Keratinocyte (primary cell): ENCODE data around the gene TMCC1.

Experiments used
- EZH2 ChIP-seq: IDR thresholded peaks from one replicate; pipeline ENCODE4 v1.6.1; 2012; ENCODE audit warnings: inconsistent platforms, mild to moderate bottlenecking, low read length, moderate library complexity
- TF ChIP-seq, protein P1 (sequence below), 3 experiments: IDR thresholded peaks in 1 of 3; conservative IDR thresholded peaks in 1 of 3; optimal IDR thresholded peaks in 1 of 3; 2 replicates in 2 of 3; 3 replicates in 1 of 3; pipeline versions ENCODE3 to v1.5.1; 2011; ENCODE audit warnings: low read length in 3 of 3, mild to moderate bottlenecking in 3 of 3, moderate library complexity in 2 of 3, control low read depth in 1 of 3, inconsistent platforms in 1 of 3; ENCODE audit not compliant: insufficient read depth in 2 of 3; ENCODE audit errors: extremely low read depth in 1 of 3

DNA sequence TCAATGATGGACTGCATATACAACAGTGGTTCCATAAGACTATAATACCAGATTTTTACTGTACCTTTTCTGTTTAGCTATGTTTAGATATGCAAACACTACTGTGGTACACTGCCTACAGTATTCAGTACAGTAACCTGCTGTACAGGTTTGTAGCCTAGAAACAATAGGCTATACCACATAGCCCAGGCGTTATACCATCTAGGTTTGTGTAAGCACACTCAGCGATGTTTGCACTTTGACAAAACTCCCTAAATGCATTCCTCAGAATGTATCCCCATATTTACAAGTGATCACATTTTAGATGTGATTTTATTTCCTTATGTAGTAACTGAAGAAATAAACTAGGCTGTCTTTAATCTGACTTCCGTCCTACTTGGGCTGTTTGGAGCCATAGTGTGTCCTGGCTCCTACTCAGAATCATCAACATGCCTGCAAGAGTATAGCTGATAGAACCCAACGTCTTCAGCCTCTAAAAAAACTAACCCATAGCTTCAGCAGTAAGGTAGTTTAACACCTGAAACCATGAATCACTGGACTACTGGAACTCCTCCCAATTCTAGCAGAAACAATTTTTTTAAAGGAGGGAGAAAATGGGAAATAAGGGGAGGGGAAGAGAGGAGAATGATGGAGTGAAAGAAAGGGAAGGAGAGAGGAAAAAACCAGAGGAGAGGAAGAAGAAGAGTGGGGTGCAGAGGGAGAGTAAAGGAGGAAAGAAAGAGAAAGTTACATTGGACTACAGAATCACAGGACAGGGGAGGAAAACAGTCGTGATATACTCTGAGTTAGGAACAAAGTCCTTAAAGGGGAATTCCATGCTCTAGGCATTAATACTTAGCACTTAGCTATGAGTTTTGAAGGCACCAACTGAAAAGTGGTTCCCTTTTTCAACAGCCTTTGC is 219.4 kb downstream of the TMCC1 start:
- TF ChIP-seq, protein P1, sequence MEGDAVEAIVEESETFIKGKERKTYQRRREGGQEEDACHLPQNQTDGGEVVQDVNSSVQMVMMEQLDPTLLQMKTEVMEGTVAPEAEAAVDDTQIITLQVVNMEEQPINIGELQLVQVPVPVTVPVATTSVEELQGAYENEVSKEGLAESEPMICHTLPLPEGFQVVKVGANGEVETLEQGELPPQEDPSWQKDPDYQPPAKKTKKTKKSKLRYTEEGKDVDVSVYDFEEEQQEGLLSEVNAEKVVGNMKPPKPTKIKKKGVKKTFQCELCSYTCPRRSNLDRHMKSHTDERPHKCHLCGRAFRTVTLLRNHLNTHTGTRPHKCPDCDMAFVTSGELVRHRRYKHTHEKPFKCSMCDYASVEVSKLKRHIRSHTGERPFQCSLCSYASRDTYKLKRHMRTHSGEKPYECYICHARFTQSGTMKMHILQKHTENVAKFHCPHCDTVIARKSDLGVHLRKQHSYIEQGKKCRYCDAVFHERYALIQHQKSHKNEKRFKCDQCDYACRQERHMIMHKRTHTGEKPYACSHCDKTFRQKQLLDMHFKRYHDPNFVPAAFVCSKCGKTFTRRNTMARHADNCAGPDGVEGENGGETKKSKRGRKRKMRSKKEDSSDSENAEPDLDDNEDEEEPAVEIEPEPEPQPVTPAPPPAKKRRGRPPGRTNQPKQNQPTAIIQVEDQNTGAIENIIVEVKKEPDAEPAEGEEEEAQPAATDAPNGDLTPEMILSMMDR (optimal IDR thresholded peaks at IDR 0.05 in 1 of 3, IDR thresholded peaks at IDR 0.05 in 1 of 3, conservative IDR thresholded peaks at IDR 0.05 in 1 of 3; ENCODE audit: extremely low read depth in 1 of 3, insufficient read depth in 2 of 3, low read length in 3 of 3), result no peak
- no peak for TF ChIP-seq EZH2
